NCI-H1417 (cell line): Measurements from ENCODE around the gene SELENBP1.
A peak's percentile ranks its signal among the peaks of the same experiment; 100 is the strongest.
"Not testable (repeated sequence)": the region's sequence is repeated elsewhere in the genome, so short reads cannot be mapped to it uniquely, and the experiment has no call there.

ENCODE experiments used
- DNase-seq, 3 experiments: peaks; one replicate each; lab custom pipeline; 2025; lab: John Stamatoyannopoulos, UW

Gene SELENBP1

GRCh38 chr1:151377150-151377884 lies 4.8 kb upstream of the SELENBP1 start:
- peak in 1 of 3 experiments; percentile 56 for DNase-seq

GRCh38 chr1:151373196-151373595 lies 691 bp upstream of the SELENBP1 start:
- no peak for DNase-seq

DNA sequence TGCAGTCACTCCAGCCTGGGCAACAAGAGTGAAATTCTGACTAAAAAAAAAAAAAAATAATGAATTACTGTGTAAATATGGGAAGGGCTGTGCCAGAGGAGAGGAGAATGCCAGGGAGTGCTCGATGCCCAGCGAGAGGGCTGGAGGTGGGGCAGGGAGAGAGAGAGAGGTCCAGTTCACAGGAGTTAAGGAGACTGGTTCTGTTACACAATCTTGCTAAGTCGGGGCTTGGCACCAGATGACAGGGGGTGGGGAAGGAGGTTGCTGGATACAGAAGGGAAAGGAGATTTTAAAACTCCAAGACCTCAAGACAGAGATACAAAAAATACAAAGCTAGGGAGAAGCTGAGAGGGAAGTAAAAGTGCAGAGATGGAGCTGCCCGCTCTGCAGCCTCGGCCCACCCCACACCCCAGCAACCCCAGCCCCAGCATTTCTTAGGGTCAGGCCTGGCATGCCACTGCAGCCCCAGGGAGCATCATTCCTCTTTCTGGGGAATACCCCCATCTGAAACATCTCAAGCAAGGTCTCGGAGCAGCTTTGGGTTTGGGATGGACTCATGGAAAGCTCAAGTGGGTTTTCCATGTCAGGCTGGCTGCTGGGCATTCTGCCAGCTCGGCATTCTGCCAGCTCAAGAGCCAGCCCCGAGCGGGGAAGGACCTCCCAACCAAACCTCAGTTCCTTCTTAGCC lies 991 bp downstream of the SELENBP1 start:
- peak; percentile 82 to 98 (median 92) for DNase-seq

GRCh38 chr1:151370211-151370911 lies 2.1 kb downstream of the SELENBP1 start:
- DNase-seq, result no peak

DNA sequence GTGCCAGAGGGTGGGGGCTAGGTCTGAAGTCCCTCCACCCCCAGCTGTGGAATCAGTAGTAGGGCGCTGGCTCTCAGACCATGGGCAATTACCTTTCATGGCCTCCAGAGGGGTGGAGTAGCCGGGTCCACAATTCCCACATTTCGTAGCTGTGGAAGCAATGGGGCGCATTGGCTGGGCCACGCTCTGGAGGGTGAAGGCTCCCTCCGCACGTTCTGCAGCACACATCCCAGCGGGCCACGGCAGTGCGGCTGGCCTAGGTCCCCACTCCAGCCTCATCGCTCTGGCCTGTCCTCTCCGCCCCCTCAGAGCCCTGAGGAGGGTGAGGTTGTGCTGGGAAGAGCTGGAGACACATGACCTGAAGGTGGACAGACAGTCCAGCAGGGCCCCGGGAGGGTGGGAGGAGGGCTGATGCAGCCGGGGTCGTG lies 2.9 kb downstream of the SELENBP1 start:
- no peak for DNase-seq

DNA sequence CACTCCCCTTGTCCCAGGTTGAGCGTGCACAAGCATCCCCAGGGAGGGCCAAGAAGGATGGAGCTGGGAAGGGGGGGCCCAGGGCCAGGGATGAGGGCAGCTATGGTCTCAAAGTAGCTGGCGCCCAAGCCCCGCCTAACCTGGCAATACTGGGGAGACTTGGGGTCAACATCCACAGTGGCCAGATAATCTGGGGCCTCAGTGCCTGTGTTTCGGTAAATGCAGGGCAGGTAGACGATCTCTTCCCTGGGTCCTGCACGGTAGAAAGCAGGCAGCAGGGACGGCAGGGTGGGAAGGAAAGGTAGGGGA lies 3.2 kb downstream of the SELENBP1 start:
- no peak for DNase-seq

DNA sequence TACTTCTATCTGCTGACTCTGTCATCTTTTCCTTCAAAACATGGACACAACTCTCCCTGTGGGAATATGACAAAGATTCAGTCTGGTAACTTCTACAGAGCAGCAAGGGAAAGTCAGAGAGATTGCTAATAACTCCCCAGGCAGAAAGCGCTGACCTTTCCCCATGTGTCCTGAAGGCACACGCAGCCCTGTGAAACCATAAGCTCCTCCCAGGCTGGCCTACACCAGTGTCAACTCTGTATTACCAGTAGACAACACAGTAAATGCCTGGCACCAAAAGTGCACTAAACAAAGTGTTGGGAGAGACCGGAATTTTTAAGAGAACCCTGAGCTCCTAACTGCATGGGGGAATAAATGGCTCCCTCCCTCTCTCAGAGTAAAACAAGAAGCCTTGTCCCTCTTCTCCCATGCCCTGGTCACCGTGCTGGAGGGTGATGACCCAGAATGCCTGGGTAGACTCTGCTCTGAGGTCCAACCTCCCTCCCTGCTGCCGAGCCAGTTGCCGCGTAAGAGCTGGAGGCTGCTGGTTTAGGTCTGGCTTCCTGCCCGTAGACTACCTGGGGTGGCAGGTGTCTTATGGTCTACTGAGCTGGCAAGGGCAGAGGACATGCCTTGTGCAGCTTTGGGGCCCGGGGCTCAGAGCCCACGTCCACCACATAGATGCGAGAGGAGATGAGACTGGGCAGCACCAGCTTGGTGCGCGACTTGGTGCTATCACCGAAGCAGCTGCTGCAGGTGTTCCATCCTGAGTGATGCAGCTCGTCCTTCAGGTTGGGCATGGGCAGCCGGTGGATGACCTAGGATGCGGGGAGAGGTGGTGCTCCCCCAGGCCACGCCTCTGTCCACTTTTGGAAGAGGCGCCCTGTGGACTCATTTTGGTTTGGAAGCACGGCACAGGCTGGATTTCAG lies 3.9 kb downstream of the SELENBP1 start:
- no peak for DNase-seq

DNA sequence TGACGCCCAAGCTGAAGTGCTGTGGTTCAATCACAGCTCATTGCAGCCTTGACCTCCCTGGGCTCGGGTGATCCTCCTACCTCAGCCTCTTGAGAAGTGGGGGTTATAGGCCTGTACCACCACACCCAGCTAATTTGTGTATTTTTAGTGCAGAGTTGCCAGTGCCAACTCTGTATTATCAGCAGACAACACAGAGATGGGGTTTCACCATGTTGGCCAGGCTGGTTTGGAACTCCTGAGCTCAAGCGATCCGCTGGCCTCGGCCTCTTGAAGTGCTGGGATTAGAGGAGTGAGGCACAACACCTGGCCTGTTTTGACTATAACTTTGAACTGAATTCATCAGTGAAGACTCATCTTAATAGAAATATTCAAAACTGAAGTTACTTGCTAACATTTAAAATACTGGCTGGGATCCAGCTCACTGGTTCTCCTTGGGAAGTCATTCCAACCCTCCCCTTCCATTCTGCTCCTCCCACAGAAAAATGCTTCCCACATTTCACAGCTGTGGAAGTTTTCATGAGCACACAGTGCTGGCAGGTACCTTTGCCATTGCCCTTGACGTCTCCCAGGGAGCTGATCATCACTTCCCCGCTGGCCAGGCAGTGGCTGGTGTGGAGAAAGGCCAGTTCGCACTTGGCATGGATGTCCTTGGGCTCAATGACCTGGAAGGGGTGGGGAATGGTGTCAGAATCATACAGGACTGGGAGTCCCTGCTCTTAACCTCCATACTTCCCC lies 4.7 kb downstream of the SELENBP1 start:
- DNase-seq, result no peak

- no peak for DNase-seq
Measured at GRCh38 chr1:151364996-151365395, 7.5 kb downstream of the SELENBP1 start.

- no peak for DNase-seq
Measured at GRCh38 chr1:151362308-151363155, 10.0 kb downstream of the SELENBP1 start.

DNA sequence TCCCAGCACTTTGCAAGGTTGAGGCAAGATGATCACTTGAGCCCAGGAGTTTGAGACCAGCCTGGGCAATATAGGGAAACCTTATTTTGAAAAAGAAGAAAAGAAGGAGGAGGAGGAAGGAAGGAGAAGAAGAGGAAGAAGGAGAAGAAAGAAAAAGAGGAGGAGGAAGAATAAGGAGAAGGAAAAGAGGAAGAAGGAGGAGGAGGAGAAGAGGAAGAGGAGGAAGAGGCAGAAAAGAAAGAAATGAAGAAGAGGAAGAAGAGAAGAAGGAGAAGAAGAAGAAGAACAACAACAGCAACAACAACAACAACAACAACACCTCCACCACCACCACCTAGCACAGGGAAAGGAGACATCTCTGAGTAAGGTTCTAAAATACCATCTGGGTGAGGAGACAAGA lies 10.6 kb downstream of the SELENBP1 start:
- DNase-seq, result no peak

- no peak for DNase-seq
Measured at GRCh38 chr1:151356696-151357095, 15.8 kb downstream of the SELENBP1 start.

- no peak for DNase-seq
Measured at GRCh38 chr1:151352021-151352718, 20.3 kb downstream of the SELENBP1 start.

DNA sequence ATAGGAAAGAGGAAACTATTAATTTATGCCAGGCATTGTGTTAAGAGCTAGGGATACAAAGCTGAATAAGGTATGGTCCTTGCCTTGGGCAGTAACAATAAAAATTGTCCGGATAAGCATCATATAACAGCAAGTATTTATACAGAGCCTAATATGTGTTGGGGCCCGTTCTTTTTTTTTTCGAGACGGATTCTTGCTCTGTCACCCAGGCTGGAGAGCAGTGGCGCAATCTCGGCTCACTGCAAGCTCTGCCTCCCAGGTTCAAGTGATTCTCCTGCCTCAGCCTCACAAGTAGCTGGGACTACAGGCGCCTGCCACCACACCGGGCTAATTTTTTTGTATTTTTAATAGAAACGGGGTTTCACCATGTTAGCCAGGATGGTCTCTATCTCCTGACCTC lies 22.2 kb downstream of the SELENBP1 start:
- not testable (repeated sequence) for DNase-seq

- no peak for DNase-seq
Measured at GRCh38 chr1:151347523-151348246, 24.8 kb downstream of the SELENBP1 start.

GRCh38 chr1:151346769-151347522 lies 25.6 kb downstream of the SELENBP1 start, which contains the start of gene RFX5:
Gene RFX5, minus strand, starts transcription at chr1:151347252. Its CDS starts 932 bp downstream, at chr1:151346320.
- DNase-seq, result peak; percentile 91 to 99 (median 98)

DNA sequence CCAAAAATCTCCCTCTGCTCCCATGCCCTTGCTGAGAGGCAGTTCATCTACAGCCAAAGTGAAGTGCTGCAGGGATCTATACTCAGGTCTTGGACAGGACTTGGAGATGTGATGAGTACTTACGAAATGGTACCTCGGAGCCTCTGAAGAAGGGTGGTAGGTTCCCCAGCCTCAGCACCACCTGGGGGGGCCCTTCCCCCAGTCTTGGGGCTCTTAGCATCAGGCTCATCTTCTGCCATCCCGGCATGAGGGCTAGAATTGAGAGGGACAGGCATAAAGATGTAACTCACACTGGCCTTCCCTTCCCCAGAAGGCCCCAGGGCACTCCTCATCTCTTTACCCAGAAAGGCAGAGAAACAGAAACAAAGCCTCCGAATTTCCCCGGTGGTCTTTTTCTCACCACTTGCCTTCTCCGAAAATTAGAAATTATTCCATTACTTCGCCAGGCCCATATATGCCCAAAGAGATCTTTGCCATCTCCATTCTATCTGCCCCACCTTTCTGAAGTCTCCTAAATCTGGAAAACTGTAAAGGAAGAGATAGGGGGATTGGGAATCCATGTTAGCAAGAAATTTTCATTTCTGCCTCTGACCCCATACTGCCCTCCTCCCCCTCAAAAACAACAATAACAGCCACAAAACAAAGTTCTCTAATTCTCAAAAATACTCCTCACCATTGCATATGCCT lies 26.3 kb downstream of the SELENBP1 start:
- no peak for DNase-seq

- DNase-seq, result no peak
Measured at GRCh38 chr1:151344291-151344690, 28.2 kb downstream of the SELENBP1 start.
